Retinal pigment epithelial cell (primary cell): Measurements from ENCODE around the gene STARD10.

Experiments used
- DNase-seq: peaks from one replicate; pipeline ENCODE4 v3.0.0-alpha.2; 2010; ENCODE audit warnings: low read depth
- H3K4me3 ChIP-seq: 2 replicates; pipeline ENCODE4 v1.5.1; 2011; ENCODE audit warnings: mild to moderate bottlenecking, low read length, control low read depth, moderate library complexity
- CTCF ChIP-seq: conservative IDR thresholded peaks from 2 replicates; pipeline ENCODE4 v1.5.1; 2011; ENCODE audit warnings: low read depth, low read length, control low read depth, inconsistent platforms

Gene STARD10

GRCh38 chr11:72745925-72746550 lies 47.8 kb downstream of the STARD10 start:
- no peak for DNase-seq
- TF ChIP-seq CTCF = no peak

DNA sequence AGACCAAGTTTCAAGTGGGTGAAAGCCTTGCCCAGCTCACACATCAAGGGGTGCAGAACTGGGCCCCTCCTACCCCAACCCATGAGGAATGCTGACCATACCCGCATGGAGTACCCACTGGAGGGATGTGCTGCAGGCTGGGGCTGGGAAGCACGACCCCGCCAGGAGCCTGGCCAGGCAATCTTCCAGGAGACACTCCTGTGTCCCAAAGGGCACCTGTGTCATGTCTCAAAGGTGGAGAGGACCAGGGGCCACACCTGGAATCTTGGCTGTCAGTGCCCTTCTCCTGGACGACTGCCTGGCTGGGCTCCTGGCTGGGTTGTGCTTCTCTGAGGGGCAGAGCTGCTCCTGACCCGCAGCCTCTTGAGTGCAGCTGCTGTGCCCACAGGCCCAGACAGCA lies 48.3 kb downstream of the STARD10 start:
- DNase-seq = no peak
- no peak for TF ChIP-seq CTCF
- no peak overlapping the region for H3K4me3 ChIP-seq

More at GRCh38 chr11:72745925-72746550, 47.8 kb downstream of the STARD10 start:
- H3K4me3 ChIP-seq = no peak overlapping the region

DNA sequence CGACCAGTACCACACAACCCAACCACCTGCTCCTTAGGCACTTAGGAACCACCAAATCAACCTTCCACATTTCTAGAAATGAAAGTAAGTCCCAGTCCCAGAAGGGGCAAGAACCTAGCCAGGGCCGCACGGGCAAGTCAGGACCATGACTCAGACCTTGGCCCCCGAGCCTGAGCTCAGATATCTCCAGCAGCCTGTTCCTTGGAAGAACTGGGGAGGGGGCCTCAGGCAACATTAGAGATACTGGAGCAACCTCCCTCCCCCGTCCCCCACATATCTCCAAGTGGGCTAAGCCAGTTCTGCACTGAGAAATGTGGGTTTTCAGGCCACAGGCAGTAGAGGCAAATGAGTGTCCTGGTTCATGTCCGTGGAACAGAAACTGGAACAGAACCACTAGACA lies 49.4 kb downstream of the STARD10 start:
- H3K4me3 ChIP-seq = no peak overlapping the region
- no peak for TF ChIP-seq CTCF
- DNase-seq = no peak

GRCh38 chr11:72743321-72744221 lies 50.3 kb downstream of the STARD10 start:
- no peak overlapping the region for H3K4me3 ChIP-seq
- no peak for TF ChIP-seq CTCF
- no peak for DNase-seq

DNA sequence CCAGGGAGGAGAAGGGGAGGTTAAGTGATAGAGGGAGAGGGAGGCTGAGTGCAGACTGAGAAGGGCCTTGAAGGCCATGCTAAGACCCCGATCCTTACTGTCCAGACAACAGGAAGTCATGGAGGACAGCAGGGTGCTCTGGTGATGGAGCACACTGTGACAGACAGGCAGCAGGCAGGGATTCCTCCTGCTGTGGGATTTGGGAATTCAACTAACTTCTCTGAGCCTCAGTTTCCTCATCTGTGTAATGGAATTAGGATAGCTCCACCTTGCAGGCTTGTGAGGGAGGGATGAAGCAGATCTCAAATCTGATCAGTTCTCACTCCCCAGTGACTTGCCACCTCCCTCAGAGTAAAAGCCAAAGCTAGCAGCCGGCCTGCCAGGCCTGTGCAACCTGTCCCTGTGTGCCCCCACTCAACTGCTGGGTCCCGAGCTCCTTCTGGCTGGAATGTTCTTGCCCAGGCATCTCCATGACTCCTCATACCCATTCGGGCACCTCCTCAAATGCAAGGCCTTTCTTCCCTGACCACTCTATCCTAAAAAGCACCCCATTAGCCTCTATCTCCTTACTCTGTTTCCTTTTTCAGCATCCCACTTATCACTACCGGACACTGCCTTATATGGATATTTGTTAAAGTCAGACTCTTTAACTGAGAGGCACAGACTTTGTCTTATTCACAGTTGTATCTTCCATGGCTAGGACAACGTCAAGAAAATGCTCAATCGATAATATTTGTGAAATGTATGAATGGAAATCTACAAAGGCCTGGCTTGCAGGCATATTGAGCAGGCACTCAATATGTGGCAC lies 51.1 kb downstream of the STARD10 start:
- TF ChIP-seq CTCF = no peak
- H3K4me3 ChIP-seq = no peak overlapping the region
- no peak for DNase-seq

GRCh38 chr11:72741849-72742512 lies 51.9 kb downstream of the STARD10 start:
- H3K4me3 ChIP-seq = no peak overlapping the region
- TF ChIP-seq CTCF = no peak
- no peak for DNase-seq
